Activated T-cell treated with anti-CD3 and anti-CD28 coated beads, Interleukin-2, amount 50 U/mL, for 24 hours (primary cell): ENCODE measurements around the gene MMP15.
"Not testable (repeated sequence)": the region's sequence is repeated elsewhere in the genome, so short reads cannot be mapped to it uniquely, and the experiment has no call there.

Source experiments
- DNase-seq: peaks from one replicate; pipeline ENCODE4 v3.0.0-alpha.2; 2020
- H3K27ac Mint-ChIP-seq: 2 replicates; pipeline ENCODE4 v1.8.0; 2020; ENCODE audit warnings: mild to moderate bottlenecking, mixed read lengths
- H3K27me3 Mint-ChIP-seq: 2 replicates; pipeline ENCODE4 v1.8.0; 2020; ENCODE audit warnings: mixed read lengths
- H3K36me3 Mint-ChIP-seq: 2 replicates; pipeline ENCODE4 v1.8.0; 2020; ENCODE audit warnings: low read depth, mixed read lengths
- H3K4me1 Mint-ChIP-seq: 2 replicates; pipeline ENCODE4 v1.8.0; 2020; ENCODE audit warnings: low read depth, mixed read lengths
- H3K4me3 Mint-ChIP-seq: 2 replicates; pipeline ENCODE4 v1.8.0; 2020; ENCODE audit warnings: mild to moderate bottlenecking, moderate library complexity, mixed read lengths
- H3K9me3 Mint-ChIP-seq: 2 replicates; pipeline ENCODE4 v1.8.0; 2020; ENCODE audit warnings: mixed read lengths

MMP15 gene

DNA sequence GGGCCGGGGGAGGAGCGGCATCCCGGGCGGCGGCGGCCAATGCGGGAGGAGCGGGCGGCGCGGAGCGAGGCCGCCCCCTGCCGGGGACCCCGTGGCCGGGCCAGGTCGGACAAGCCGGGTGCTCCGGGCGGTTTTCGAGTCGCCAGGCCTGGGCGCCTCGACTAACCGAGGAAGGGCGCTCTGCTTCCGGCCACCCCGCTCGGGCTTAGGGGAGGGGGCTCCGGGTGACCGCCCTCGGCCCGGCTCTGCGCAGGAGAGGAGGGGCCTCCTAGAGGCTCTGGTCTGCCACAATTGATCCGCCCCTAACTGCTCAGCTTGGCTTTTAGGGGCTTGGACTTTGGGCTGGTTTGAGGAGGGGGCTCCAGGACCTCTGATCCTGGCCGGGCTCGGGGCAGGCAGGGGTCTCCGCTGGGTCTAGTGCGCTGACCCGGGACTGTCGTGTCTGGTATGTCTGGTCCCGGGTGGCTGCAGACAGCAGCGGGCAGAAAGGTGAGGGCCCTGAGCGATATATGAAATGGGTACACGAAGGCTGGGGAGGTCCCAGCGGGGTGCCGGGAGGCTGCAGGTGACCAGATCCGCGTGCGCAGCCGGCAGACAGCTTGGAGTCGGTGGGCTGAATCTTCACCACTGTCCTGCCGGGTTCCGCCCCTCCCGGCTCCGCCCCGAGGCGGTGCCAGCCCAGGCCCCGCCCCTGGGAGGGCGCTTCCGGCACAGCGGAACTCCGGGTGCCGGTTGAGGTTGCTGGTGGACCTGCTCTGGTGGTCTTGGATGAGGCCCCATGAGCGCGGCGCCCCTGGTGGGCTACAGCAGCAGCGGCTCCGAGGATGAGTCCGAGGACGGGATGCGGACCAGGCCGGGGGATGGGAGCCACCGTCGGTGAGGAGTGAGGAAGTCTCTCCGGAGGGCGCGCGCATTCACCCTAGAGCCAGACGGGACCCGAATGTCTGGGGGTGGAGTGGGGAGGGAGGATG is 24.6 kb upstream of the MMP15 start, which contains the start of gene USB1:
TSS of gene USB1 (plus strand) at position 702 of the 971 bp plus-strand sequence. CDS start at position 779, 77 bp downstream.
- peaks cover 66% of the 10 kb centered on the region for H3K4me1 Mint-ChIP-seq
- peak within 1 kb of the TSS; percentile 94 for H3K4me3 Mint-ChIP-seq
- H3K36me3 Mint-ChIP-seq = peaks cover 64% of the 10 kb centered on the region
- DNase-seq = peak; percentile 93
- peak within 1 kb of the TSS; percentile 96 for H3K27ac Mint-ChIP-seq
- H3K9me3 Mint-ChIP-seq = no peaks in the 10 kb centered on the region
- no peaks in the 10 kb centered on the region for H3K27me3 Mint-ChIP-seq

DNA sequence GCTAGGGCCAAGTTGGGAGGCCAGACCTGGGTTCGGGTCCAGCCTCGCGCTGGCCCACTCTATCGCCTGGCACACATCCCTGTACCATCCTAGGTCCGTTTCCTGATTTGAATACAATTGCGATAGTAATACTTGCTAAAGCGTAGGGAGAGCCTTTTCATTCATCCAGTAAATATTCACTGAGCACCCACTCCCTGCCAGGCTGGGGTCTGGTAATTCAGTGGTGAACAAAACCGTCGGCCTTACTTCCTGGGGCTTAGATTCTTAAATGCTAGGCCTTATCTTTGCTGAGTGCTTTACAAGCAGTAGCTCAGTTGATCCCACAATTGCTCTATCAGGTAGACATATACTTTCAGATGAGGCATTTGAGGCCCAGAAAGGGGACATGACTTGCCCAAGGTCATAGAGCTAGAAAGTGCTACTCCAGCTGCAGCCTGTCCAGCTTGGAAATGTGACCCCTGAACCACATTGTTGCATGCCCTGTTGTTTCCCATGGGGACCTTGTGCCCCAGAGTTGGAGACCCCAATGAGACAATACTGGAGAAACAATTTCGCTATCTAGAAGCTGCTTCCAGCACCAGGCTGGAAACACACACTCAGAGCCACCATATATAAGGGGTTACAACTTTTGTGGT is 23.7 kb upstream of the MMP15 start:
- peak overlapping the region; percentile 94 for H3K4me3 Mint-ChIP-seq
- peaks cover 65% of the 10 kb centered on the region for H3K36me3 Mint-ChIP-seq
- no peaks in the 10 kb centered on the region for H3K9me3 Mint-ChIP-seq
- peaks cover 65% of the 10 kb centered on the region for H3K4me1 Mint-ChIP-seq
- no peak for DNase-seq
- H3K27me3 Mint-ChIP-seq = no peaks in the 10 kb centered on the region
- H3K27ac Mint-ChIP-seq = peak overlapping the region; percentile 96

- DNase-seq = no peak
- Mint-ChIP-seq H3K36me3 (peaks cover 63% of the 10 kb centered on the region), H3K27ac (peak overlapping the region; percentile 96), H3K27me3 (no peaks in the 10 kb centered on the region), H3K4me1 (peaks cover 62% of the 10 kb centered on the region), H3K4me3 (peak overlapping the region; percentile 94), H3K9me3 (no peaks in the 10 kb centered on the region)
Measured at GRCh38 chr16:58002416-58002800, 23.1 kb upstream of the MMP15 start.

GRCh38 chr16:58002936-58003335 is 22.6 kb upstream of the MMP15 start:
- no peak overlapping the region for H3K27ac Mint-ChIP-seq
- no peaks in the 10 kb centered on the region for H3K27me3 Mint-ChIP-seq
- H3K4me1 Mint-ChIP-seq = peaks cover 57% of the 10 kb centered on the region
- H3K4me3 Mint-ChIP-seq = no peak overlapping the region
- H3K9me3 Mint-ChIP-seq = no peaks in the 10 kb centered on the region
- H3K36me3 Mint-ChIP-seq = peaks cover 58% of the 10 kb centered on the region
- no peak for DNase-seq

GRCh38 chr16:58004736-58005135 is 20.8 kb upstream of the MMP15 start:
- not testable (repeated sequence) for H3K4me3 Mint-ChIP-seq, DNase-seq, H3K27me3 Mint-ChIP-seq, H3K27ac Mint-ChIP-seq, H3K9me3 Mint-ChIP-seq
- Mint-ChIP-seq H3K4me1 (peaks cover 40% of the 10 kb centered on the region), H3K36me3 (peaks cover 66% of the 10 kb centered on the region)

DNA sequence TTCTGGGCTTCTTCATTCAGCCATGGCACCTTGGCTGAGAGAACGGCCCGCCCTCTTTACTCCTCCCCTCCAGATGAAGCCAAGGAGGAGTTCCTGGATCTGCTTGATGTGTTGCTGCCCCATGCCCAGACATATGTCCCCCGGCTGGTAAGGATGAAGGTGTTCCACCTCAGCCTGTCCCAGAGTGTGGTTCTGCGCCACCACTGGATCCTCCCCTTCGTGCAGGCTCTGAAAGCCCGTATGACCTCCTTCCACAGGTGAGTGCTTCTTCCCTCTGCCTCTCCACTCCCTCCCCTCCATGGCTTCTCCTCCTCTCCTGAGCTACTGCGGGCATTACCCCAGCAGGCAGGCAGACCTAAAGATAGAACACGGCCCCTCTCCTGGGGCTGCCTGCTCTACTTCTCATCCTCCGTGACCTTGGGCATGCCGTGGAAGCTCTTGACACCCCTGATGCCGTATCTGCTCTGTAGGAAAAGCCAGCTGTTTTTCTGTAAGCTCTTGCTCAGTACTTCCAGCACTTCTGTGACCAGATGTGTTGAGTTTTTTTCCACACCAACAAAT is 15.6 kb upstream of the MMP15 start:
- Mint-ChIP-seq H3K27ac (no peak overlapping the region), H3K4me1 (peaks cover 7% of the 10 kb centered on the region), H3K9me3 (no peaks in the 10 kb centered on the region), H3K4me3 (no peak overlapping the region), H3K36me3 (peaks cover 75% of the 10 kb centered on the region), H3K27me3 (no peaks in the 10 kb centered on the region)
- DNase-seq = no peak

GRCh38 chr16:58010886-58011285 is 14.7 kb upstream of the MMP15 start:
- Mint-ChIP-seq H3K36me3 (peaks cover 69% of the 10 kb centered on the region), H3K27ac (no peak overlapping the region)

DNA sequence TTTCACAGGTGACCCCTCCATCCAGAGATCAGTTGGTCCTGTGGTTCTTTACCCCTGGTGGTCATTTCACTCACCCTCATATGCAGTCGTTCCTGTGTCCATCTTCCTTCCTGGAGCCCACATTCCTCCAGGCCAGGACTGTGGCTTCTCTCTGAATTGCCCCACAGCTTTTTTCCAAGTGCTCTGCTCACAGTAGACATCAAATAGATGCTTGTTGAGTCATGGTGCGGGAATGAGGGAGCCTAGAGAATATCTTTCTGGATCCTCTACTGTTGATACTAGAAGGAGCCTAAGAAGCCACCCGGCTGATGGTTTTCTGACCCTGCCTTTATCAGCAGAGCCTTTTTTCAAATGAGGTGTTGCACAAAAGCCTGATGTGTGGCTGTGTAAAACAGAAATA is 13.9 kb upstream of the MMP15 start:
- Mint-ChIP-seq H3K27ac (no peak overlapping the region), H3K27me3 (no peaks in the 10 kb centered on the region), H3K36me3 (peaks cover 62% of the 10 kb centered on the region), H3K9me3 (no peaks in the 10 kb centered on the region), H3K4me3 (no peak overlapping the region), H3K4me1 (peaks cover 4% of the 10 kb centered on the region)
- DNase-seq = no peak

More at GRCh38 chr16:58010886-58011285, 14.7 kb upstream of the MMP15 start:
- no peak overlapping the region for H3K4me3 Mint-ChIP-seq
- H3K4me1 Mint-ChIP-seq = peaks cover 4% of the 10 kb centered on the region
- no peaks in the 10 kb centered on the region for H3K27me3 Mint-ChIP-seq
- no peaks in the 10 kb centered on the region for H3K9me3 Mint-ChIP-seq
- no peak for DNase-seq

GRCh38 chr16:58012481-58012880 is 13.1 kb upstream of the MMP15 start:
- no peak for DNase-seq
- Mint-ChIP-seq H3K36me3 (peaks cover 56% of the 10 kb centered on the region), H3K27me3 (no peaks in the 10 kb centered on the region), H3K27ac (no peak overlapping the region), H3K9me3 (no peaks in the 10 kb centered on the region), H3K4me1 (no peaks in the 10 kb centered on the region), H3K4me3 (no peak overlapping the region)

- no peak overlapping the region for H3K27ac Mint-ChIP-seq
- no peak overlapping the region for H3K4me3 Mint-ChIP-seq
- peaks cover 52% of the 10 kb centered on the region for H3K36me3 Mint-ChIP-seq
- no peaks in the 10 kb centered on the region for H3K27me3 Mint-ChIP-seq
- H3K9me3 Mint-ChIP-seq = no peaks in the 10 kb centered on the region
- DNase-seq = no peak
- H3K4me1 Mint-ChIP-seq = no peaks in the 10 kb centered on the region
Measured at GRCh38 chr16:58013201-58013956, 12.2 kb upstream of the MMP15 start.

DNA sequence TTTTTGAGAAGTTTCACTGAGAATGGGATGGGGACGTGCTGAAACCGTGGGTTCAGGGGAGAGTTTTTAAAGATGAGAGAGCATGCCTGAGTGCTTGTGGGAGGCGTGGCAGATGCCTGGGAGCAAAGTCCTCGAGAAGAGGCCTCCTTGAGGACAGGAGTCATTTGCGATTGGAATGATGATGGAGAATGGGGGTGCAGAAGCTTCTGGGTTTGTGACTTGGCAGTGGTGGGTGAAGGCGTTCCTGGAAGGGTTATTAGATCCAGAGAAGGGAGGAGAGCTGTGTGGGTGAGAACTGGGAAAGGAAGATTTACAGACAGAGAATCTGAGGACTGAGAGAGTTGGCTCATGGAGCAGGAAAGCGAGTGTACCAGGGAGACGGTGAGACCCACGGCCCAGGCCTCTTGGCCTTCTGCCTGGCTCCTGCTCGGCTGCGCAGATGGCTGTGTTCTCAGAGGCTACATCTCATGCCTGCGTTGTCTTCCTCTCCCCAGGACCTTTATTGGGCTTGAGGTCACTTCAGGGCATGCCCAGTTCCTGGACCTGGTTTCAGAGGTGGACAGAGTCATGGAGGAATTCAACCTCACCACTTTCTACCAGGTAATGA is 8.6 kb upstream of the MMP15 start:
- DNase-seq = no peak
- H3K27ac Mint-ChIP-seq = no peak overlapping the region
- H3K27me3 Mint-ChIP-seq = no peaks in the 10 kb centered on the region
- H3K9me3 Mint-ChIP-seq = no peaks in the 10 kb centered on the region
- H3K36me3 Mint-ChIP-seq = peaks cover 44% of the 10 kb centered on the region
- no peak overlapping the region for H3K4me3 Mint-ChIP-seq
- H3K4me1 Mint-ChIP-seq = peaks cover 4% of the 10 kb centered on the region

DNA sequence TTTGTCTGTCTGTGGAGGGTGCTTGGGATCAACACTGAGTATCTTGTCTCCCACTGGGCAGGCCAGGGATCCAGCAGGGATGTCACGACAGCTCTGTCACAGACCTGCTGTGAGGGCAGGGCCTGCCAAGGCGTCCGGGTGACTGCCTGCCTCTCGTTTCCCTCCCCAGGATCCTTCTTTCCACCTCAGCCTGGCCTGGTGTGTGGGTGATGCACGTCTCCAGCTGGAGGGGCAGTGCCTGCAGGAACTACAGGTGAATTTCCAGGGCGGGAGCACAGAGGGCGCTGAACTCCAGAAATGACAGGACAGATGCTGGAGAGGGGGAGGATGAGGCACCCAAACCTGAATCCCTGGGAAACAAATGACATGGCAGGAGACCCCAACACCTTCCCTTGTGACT is 6.8 kb upstream of the MMP15 start:
- peaks cover 29% of the 10 kb centered on the region for H3K36me3 Mint-ChIP-seq
- no peak overlapping the region for H3K27ac Mint-ChIP-seq
- no peaks in the 10 kb centered on the region for H3K9me3 Mint-ChIP-seq
- H3K4me3 Mint-ChIP-seq = no peak overlapping the region
- no peaks in the 10 kb centered on the region for H3K27me3 Mint-ChIP-seq
- DNase-seq = no peak
- peaks cover 4% of the 10 kb centered on the region for H3K4me1 Mint-ChIP-seq

DNA sequence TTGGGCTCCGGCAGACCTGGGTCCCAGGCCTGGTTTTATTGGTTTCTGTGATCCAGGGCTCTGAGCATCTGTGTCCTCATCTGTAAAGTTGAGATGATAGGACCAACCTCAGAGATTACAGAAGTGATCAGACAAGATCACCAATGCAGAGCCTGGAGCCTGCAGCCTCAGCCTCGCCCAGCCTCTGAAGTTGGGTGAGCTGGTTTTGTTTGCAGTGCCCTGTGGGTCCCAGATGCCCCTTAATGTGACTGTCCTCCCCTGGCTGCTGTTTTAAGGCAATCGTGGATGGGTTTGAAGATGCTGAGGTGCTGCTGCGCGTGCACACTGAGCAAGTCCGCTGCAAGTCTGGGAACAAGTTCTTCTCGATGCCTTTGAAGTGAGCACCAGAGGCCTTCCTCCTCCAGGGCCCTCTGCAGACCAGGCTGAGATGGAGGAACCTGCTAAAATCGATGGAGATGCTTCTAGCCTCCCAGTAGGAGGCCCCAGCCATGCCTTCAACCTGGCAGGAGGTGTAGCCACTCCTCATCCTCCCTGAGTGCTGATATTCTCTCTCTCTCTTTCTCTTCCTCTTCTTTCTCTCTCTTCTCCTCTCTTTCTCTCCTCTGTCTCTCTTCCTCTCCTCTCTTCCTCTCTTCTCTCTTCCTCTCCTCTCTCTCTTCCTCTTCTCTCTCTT is 5.6 kb upstream of the MMP15 start:
- no peak for DNase-seq
- H3K4me1 Mint-ChIP-seq = peaks cover 10% of the 10 kb centered on the region
- H3K36me3 Mint-ChIP-seq = peaks cover 23% of the 10 kb centered on the region
- H3K9me3 Mint-ChIP-seq = no peaks in the 10 kb centered on the region
- H3K27me3 Mint-ChIP-seq = peaks cover 6% of the 10 kb centered on the region
- no peak overlapping the region for H3K27ac Mint-ChIP-seq
- H3K4me3 Mint-ChIP-seq = no peak overlapping the region
